Natural killer cell (primary cell): Measurements from ENCODE around the gene INPP5A. TPM values are rescaled to one million over a fixed set of nuclear protein-coding genes. Genes with fewer than 3 reads are reported as not detected.

Source experiments
- ATAC-seq, 3 donors: fragments of 150-1000 bp in 2 of 3; fragments of 200-7000 bp in 1 of 3; cut with Tn5 transposase; 1 replicate in 1 of 3; 2 replicates in 2 of 3; pipeline ENCODE4 v1.10.0; 2021; ENCODE audit warnings: mild to moderate bottlenecking in 2 of 3, moderate library complexity in 2 of 3
- DNase-seq, 2 donors: peaks; one replicate each; pipeline versions ENCODE4 v3.0.0 to v3.0.0-alpha.2; 2013 to 2021; ENCODE audit warnings: mixed read lengths in 1 of 2
- H3K27ac ChIP-seq: one replicate; pipeline ENCODE4 v1.5.1; 2013; ENCODE audit warnings: mild to moderate bottlenecking, low read length
- H3K27me3 ChIP-seq: one replicate; pipeline ENCODE4 v1.6.1; 2013; ENCODE audit warnings: low read length; ENCODE audit not compliant: control insufficient read depth, insufficient read depth
- H3K36me3 ChIP-seq: one replicate; pipeline ENCODE4 v1.6.1; 2013; ENCODE audit warnings: low read length; ENCODE audit not compliant: control insufficient read depth, insufficient read depth
- H3K4me1 ChIP-seq: one replicate; pipeline ENCODE4 v1.6.1; 2013; ENCODE audit warnings: low read length; ENCODE audit not compliant: control insufficient read depth, insufficient read depth
- H3K4me3 ChIP-seq: one replicate; pipeline ENCODE4 v1.5.1; 2013; ENCODE audit warnings: low read length
- H3K9me3 ChIP-seq: one replicate; pipeline ENCODE4 v1.6.1; 2013; ENCODE audit warnings: low read length; ENCODE audit not compliant: control insufficient read depth, insufficient read depth
- H3K27ac Mint-ChIP-seq, 2 donors: one replicate each; pipeline ENCODE4 v1.8.0; 2022; ENCODE audit warnings: mild to moderate bottlenecking in 2 of 2, mixed read lengths in 2 of 2, moderate library complexity in 1 of 2
- H3K27me3 Mint-ChIP-seq, 2 donors: one replicate each; pipeline ENCODE4 v1.8.0; 2022; ENCODE audit warnings: low read depth in 2 of 2, mixed read lengths in 2 of 2
- H3K36me3 Mint-ChIP-seq: one replicate; pipeline ENCODE4 v1.8.0; 2022; ENCODE audit warnings: mixed read lengths
- H3K4me1 Mint-ChIP-seq, 2 donors: one replicate each; pipeline ENCODE4 v1.8.0; 2022; ENCODE audit warnings: mixed read lengths in 2 of 2
- H3K4me3 Mint-ChIP-seq: one replicate; pipeline ENCODE4 v1.8.0; 2022; ENCODE audit warnings: mild to moderate bottlenecking, moderate library complexity, mixed read lengths
- H3K9me3 Mint-ChIP-seq, 2 donors: one replicate each; pipeline ENCODE4 v1.8.0; 2022; ENCODE audit warnings: mixed read lengths in 2 of 2
- CTCF ChIP-seq: fragments of 200-600 bp; IDR thresholded peaks from one replicate; pipeline ENCODE4 v1.8.0; 2022; ENCODE audit warnings: antibody characterized with exemption
- WGBS: methylation state at CpG from one replicate; pipeline ENCODE4 v1.1.7; 2013; ENCODE audit warnings: missing lambda C conversion rate; ENCODE audit not compliant: insufficient coverage; 5-methylcytosine and 5-hydroxymethylcytosine counted together
- intact Hi-C: fragments of 100-400 bp; cut with micrococcal nuclease; formaldehyde crosslinking; loops from one replicate; pipeline ENCODE4 v1.14.2; 2022
- total RNA-seq, 4 donors: library from RNA; stranded (reverse); fragments of 120-200 nt in 1 of 4; gene quantifications; one replicate each; pipeline versions ENCODE4 v1.2.3 to v1.2.4, GENCODE V29; 2013 to 2022

INPP5A gene
- total RNA-seq, 3 donors from 2014 or later (not counting 1 experiment from before 2014, with no cell fraction given): 12.6 to 38.6 (median 18.6) TPM

GRCh38 chr10:132746386-132746785, 208.8 kb downstream of the INPP5A start:
- no peaks in the 10 kb centered on the region for H3K4me1 ChIP-seq
- TF ChIP-seq CTCF: no peak
- 96% methylated on average over 13 of the region's 14 CpGs for WGBS
- intact Hi-C loops: no loop called here
- no peaks in the 10 kb centered on the region for H3K27me3 ChIP-seq
- H3K27ac ChIP-seq: no peak overlapping the region
- no peaks in the 10 kb centered on the region for H3K27me3 Mint-ChIP-seq
- H3K9me3 ChIP-seq: no peaks in the 10 kb centered on the region
- H3K4me3 Mint-ChIP-seq: no peak overlapping the region
- no peak overlapping the region for H3K4me3 ChIP-seq
- H3K36me3 ChIP-seq: peaks cover 2% of the 10 kb centered on the region
- H3K36me3 Mint-ChIP-seq: no peaks in the 10 kb centered on the region
- H3K4me1 Mint-ChIP-seq: no peaks in the 10 kb centered on the region
- H3K9me3 Mint-ChIP-seq: no peaks in the 10 kb centered on the region
- DNase-seq (no peak), ATAC-seq (no peak)
- H3K27ac Mint-ChIP-seq: no peak overlapping the region

GRCh38 chr10:132746801-132747625, 209.4 kb downstream of the INPP5A start:
- Histone ChIP-seq H3K9me3 (no peaks in the 10 kb centered on the region), H3K27ac (no peak overlapping the region), H3K27me3 (no peaks in the 10 kb centered on the region), H3K4me3 (no peak overlapping the region), H3K4me1 (no peaks in the 10 kb centered on the region), H3K36me3 (peaks cover 2% of the 10 kb centered on the region)
- Mint-ChIP-seq H3K4me1 (no peaks in the 10 kb centered on the region), H3K36me3 (no peaks in the 10 kb centered on the region), H3K4me3 (no peak overlapping the region), H3K9me3 (no peaks in the 10 kb centered on the region), H3K27me3 (no peaks in the 10 kb centered on the region), H3K27ac (no peak overlapping the region)
- intact Hi-C loops: no loop called here
- 95% methylated on average over 29 of the region's 29 CpGs for WGBS
- no peak for TF ChIP-seq CTCF
- no peak for ATAC-seq
- DNase-seq: no peak

DNA sequence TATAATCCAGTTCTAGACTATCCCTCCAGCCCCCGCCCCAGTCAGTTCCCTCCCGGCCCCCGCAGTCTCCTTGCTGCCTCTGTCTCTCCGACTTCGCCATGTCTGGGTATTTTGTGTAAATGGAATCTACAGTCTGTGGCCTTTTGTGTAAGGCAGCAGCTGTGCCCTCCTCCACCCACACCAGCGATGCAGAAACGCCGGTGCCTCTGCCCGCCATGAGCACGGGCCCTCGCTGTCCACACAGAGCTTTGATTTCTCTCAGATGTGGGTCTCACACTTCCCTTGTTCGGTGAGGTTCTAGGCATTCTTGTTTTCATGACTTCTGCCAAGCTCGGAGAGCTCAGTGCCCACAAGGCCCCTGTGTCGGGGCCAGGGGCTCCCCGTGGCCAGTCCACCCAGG, 210.5 kb downstream of the INPP5A start:
- no peak for TF ChIP-seq CTCF
- H3K27ac Mint-ChIP-seq: no peak overlapping the region
- Histone ChIP-seq H3K4me1 (no peaks in the 10 kb centered on the region), H3K4me3 (no peak overlapping the region), H3K36me3 (peaks cover 2% of the 10 kb centered on the region), H3K9me3 (no peaks in the 10 kb centered on the region), H3K27ac (no peak overlapping the region), H3K27me3 (no peaks in the 10 kb centered on the region)
- intact Hi-C loops: no loop called here
- H3K36me3 Mint-ChIP-seq: no peaks in the 10 kb centered on the region
- ATAC-seq (no peak), DNase-seq (no peak)
- no peaks in the 10 kb centered on the region for H3K27me3 Mint-ChIP-seq
- 79% methylated on average over 12 of the region's 15 CpGs for WGBS
- no peaks in the 10 kb centered on the region for H3K4me1 Mint-ChIP-seq
- H3K9me3 Mint-ChIP-seq: no peaks in the 10 kb centered on the region
- no peak overlapping the region for H3K4me3 Mint-ChIP-seq
